ENCODE measurements around the gene DPH5.

Gene DPH5

GRCh38 chr1:101008229-101008834 is 17.3 kb downstream of the DPH5 start:
- CTCF ChIA-PET, result no interaction called here
- POLR2A ChIA-PET, result no interaction called here
- no peak for TF ChIP-seq CTCF (IDR thresholded peaks at IDR 0.05; ENCODE audit: insufficient read depth, low read length, missing control alignments)
- H3K4me3 ChIP-seq (ENCODE audit: low read depth, low read length), result no peak overlapping the region
- DNase-seq (ENCODE audit: low read depth, low spot score), result no peak

- no peak overlapping the region for H3K4me3 ChIP-seq (ENCODE audit: low read depth, low read length)
- no peak for DNase-seq (ENCODE audit: low read depth, low spot score)
- TF ChIP-seq CTCF (IDR thresholded peaks at IDR 0.05; ENCODE audit: insufficient read depth, low read length, missing control alignments), result no peak
- ChIA-PET CTCF (no interaction called here), POLR2A (no interaction called here)
Observed at GRCh38 chr1:101006553-101006952, 19.0 kb downstream of the DPH5 start.

GRCh38 chr1:101005871-101006270 is 19.7 kb downstream of the DPH5 start:
- TF ChIP-seq CTCF (IDR thresholded peaks at IDR 0.05; ENCODE audit: insufficient read depth, low read length, missing control alignments), result no peak
- CTCF ChIA-PET, result no interaction called here
- no peak overlapping the region for H3K4me3 ChIP-seq (ENCODE audit: low read depth, low read length)
- DNase-seq (ENCODE audit: low read depth, low spot score), result no peak
- POLR2A ChIA-PET, result no interaction called here

- POLR2A ChIA-PET, result no interaction called here
- CTCF ChIA-PET, result interaction anchor here (0.8 to 1.1 kb wide), 3 partner anchors 14 to 283 kb away, joined by 3 to 4 read pairs (median 3); no protein-coding TSS in a partner anchor
- no peak overlapping the region for H3K4me3 ChIP-seq (ENCODE audit: low read depth, low read length)
- no peak for TF ChIP-seq CTCF (IDR thresholded peaks at IDR 0.05; ENCODE audit: insufficient read depth, low read length, missing control alignments)
- no peak for DNase-seq (ENCODE audit: low read depth, low spot score)
Observed at GRCh38 chr1:101005183-101005582, 20.4 kb downstream of the DPH5 start.

- DNase-seq (ENCODE audit: low read depth, low spot score), result no peak
- no peak for TF ChIP-seq CTCF (IDR thresholded peaks at IDR 0.05; ENCODE audit: insufficient read depth, low read length, missing control alignments)
- no peak overlapping the region for H3K4me3 ChIP-seq (ENCODE audit: low read depth, low read length)
- ChIA-PET POLR2A (no interaction called here), CTCF (interaction anchor here (0.8 to 1.1 kb wide), 3 partner anchors 13 to 284 kb away, joined by 3 to 4 read pairs (median 3); no protein-coding TSS in a partner anchor)
Observed at GRCh38 chr1:101004670-101005069, 20.9 kb downstream of the DPH5 start.

GRCh38 chr1:101004061-101004460 is 21.5 kb downstream of the DPH5 start:
- POLR2A ChIA-PET, result no interaction called here
- no peak overlapping the region for H3K4me3 ChIP-seq (ENCODE audit: low read depth, low read length)
- TF ChIP-seq CTCF (IDR thresholded peaks at IDR 0.05; ENCODE audit: insufficient read depth, low read length, missing control alignments), result no peak
- CTCF ChIA-PET, result interaction anchor here (1.0 to 1.1 kb wide), 2 partner anchors 13 to 284 kb away, joined by 3 read pairs; no protein-coding TSS in a partner anchor
- DNase-seq (ENCODE audit: low read depth, low spot score), result no peak
